Uterus (tissue), 2 donors: ENCODE measurements around the gene TESK2.

Experiments
- CTCF ChIP-seq, 4 experiments: fragments of 200-600 bp in 2 of 4; fragments of 450-650 bp in 2 of 4; sonication (generic) in 2 of 4; IDR thresholded peaks; one replicate each; pipeline ENCODE4 v1.5.1; 2016 to 2019; ENCODE audit warnings: antibody characterized with exemption in 4 of 4, mild to moderate bottlenecking in 2 of 4, moderate library complexity in 1 of 4
- POLR2A ChIP-seq, 2 donors: fragments of 450-650 bp; IDR thresholded peaks; one replicate each; pipeline ENCODE4 v1.6.1; 2016; ENCODE audit warnings: antibody characterized with exemption in 2 of 2, mild to moderate bottlenecking in 1 of 2, moderate library complexity in 1 of 2

- TF ChIP-seq CTCF (IDR thresholded peaks at IDR 0.05) (no peak), POLR2A (IDR thresholded peaks at IDR 0.05) (no peak)
Observed at GRCh38 chr1:45319761-45320160, 171.2 kb downstream of the TESK2 start.
